Measurements from ENCODE around the gene LMAN2. TPM values are rescaled to one million over a fixed set of nuclear protein-coding genes. Genes with fewer than 3 reads are reported as not detected.

Gene LMAN2
- total RNA-seq, 1 donor, result 190 TPM

- no peak for DNase-seq (ENCODE audit: low read depth)
- TF ChIP-seq CTCF (IDR thresholded peaks at IDR 0.05; ENCODE audit: insufficient read depth, low read length), result no peak
- no peak overlapping the region for H3K4me3 ChIP-seq (ENCODE audit: low read depth, low read length)
Measured at GRCh38 chr5:177300951-177301350, 50.5 kb downstream of the LMAN2 start.

- DNase-seq (ENCODE audit: low read depth), result peak; percentile 70
- peak; percentile 44 for TF ChIP-seq CTCF (IDR thresholded peaks at IDR 0.05; ENCODE audit: insufficient read depth, low read length)
- peak overlapping the region; percentile 10 for H3K4me3 ChIP-seq (ENCODE audit: low read depth, low read length)
Measured at GRCh38 chr5:177300236-177300880, 51.1 kb downstream of the LMAN2 start.

- no peak for DNase-seq (ENCODE audit: low read depth)
- TF ChIP-seq CTCF (IDR thresholded peaks at IDR 0.05; ENCODE audit: insufficient read depth, low read length), result no peak
Measured at GRCh38 chr5:177299697-177300096, 51.8 kb downstream of the LMAN2 start.

GRCh38 chr5:177297922-177298321 lies 53.5 kb downstream of the LMAN2 start:
- TF ChIP-seq CTCF (IDR thresholded peaks at IDR 0.05; ENCODE audit: insufficient read depth, low read length), result no peak
- H3K4me3 ChIP-seq (ENCODE audit: low read depth, low read length), result no peak overlapping the region
- no peak for DNase-seq (ENCODE audit: low read depth)

More at GRCh38 chr5:177299697-177300096, 51.8 kb downstream of the LMAN2 start:
- no peak overlapping the region for H3K4me3 ChIP-seq (ENCODE audit: low read depth, low read length)

- DNase-seq (ENCODE audit: low read depth), result no peak
- H3K4me3 ChIP-seq (ENCODE audit: low read depth, low read length), result no peak overlapping the region
- no peak for TF ChIP-seq CTCF (IDR thresholded peaks at IDR 0.05; ENCODE audit: insufficient read depth, low read length)
Measured at GRCh38 chr5:177296581-177296980, 54.9 kb downstream of the LMAN2 start.

- no peak for TF ChIP-seq CTCF (IDR thresholded peaks at IDR 0.05; ENCODE audit: insufficient read depth, low read length)
- no peak for DNase-seq (ENCODE audit: low read depth)
- no peak overlapping the region for H3K4me3 ChIP-seq (ENCODE audit: low read depth, low read length)
Measured at GRCh38 chr5:177295924-177296323, 55.5 kb downstream of the LMAN2 start.

GRCh38 chr5:177294632-177295031 lies 56.8 kb downstream of the LMAN2 start:
- DNase-seq (ENCODE audit: low read depth), result no peak
- H3K4me3 ChIP-seq (ENCODE audit: low read depth, low read length), result no peak overlapping the region
- TF ChIP-seq CTCF (IDR thresholded peaks at IDR 0.05; ENCODE audit: insufficient read depth, low read length), result no peak

Measured in fibroblast of the aortic adventitia (primary cell).